Thoracic aorta (tissue), 2 donors: ENCODE data around the gene ELAVL1. TPM values are rescaled to one million over a fixed set of nuclear protein-coding genes. Genes with fewer than 3 reads are reported as not detected.

ENCODE experiments used
- ATAC-seq: fragments of 150-250 bp; one replicate; pipeline ENCODE4 v1.8.0; 2017; ENCODE audit warnings: low read depth; ENCODE audit not compliant: insufficient number of reproducible peaks, low FRiP score
- DNase-seq: peaks from one replicate; pipeline ENCODE4 v3.0.0-alpha.2; 2020; ENCODE audit warnings: low spot score
- H3K27ac ChIP-seq, 2 donors: fragments of 200-600 bp; sonication (generic); 1 replicate in 1 of 2; 2 replicates in 1 of 2; pipeline ENCODE4 v1.5.1; 2016; ENCODE audit warnings: mild to moderate bottlenecking in 2 of 2, moderate library complexity in 2 of 2
- H3K27me3 ChIP-seq: fragments of 200-600 bp; sonication (generic); replicated peaks from 2 replicates; pipeline ENCODE4 v1.6.0; 2016; ENCODE audit warnings: mild to moderate bottlenecking; ENCODE audit not compliant: insufficient read depth
- H3K36me3 ChIP-seq: fragments of 200-600 bp; sonication (generic); one replicate; pipeline ENCODE4 v1.5.1; 2016
- H3K4me1 ChIP-seq, 2 donors: fragments of 200-600 bp; sonication (generic); 1 replicate in 1 of 2; 2 replicates in 1 of 2; pipeline versions ENCODE4 v1.5.1 to v1.6.0; 2016; ENCODE audit warnings: low read depth in 2 of 2, mild to moderate bottlenecking in 1 of 2; ENCODE audit not compliant: control insufficient read depth in 1 of 2
- H3K4me3 ChIP-seq: fragments of 200-600 bp; sonication (generic); 2 replicates; pipeline ENCODE4 v1.5.1; 2016; ENCODE audit warnings: mild to moderate bottlenecking
- H3K9me3 ChIP-seq: fragments of 200-600 bp; sonication (generic); 2 replicates; pipeline ENCODE4 v1.5.1; 2016
- total RNA-seq, 2 donors: library from RNA; depleted of rRNA; stranded (reverse); fragments of >200 nt; gene quantifications; one replicate each; pipeline versions ENCODE4 v1.1.0 to v1.2.3, GENCODE V29; 2016
- TF ChIP-seq, protein P1 (sequence below): fragments of 200-600 bp; sonication (generic); IDR thresholded peaks from one replicate; pipeline ENCODE4 v1.5.1; 2019; ENCODE audit warnings: antibody characterized with exemption

Gene ELAVL1
- total RNA-seq, 2 donors from 2014 or later, result 33.6 to 39.2 TPM

DNA sequence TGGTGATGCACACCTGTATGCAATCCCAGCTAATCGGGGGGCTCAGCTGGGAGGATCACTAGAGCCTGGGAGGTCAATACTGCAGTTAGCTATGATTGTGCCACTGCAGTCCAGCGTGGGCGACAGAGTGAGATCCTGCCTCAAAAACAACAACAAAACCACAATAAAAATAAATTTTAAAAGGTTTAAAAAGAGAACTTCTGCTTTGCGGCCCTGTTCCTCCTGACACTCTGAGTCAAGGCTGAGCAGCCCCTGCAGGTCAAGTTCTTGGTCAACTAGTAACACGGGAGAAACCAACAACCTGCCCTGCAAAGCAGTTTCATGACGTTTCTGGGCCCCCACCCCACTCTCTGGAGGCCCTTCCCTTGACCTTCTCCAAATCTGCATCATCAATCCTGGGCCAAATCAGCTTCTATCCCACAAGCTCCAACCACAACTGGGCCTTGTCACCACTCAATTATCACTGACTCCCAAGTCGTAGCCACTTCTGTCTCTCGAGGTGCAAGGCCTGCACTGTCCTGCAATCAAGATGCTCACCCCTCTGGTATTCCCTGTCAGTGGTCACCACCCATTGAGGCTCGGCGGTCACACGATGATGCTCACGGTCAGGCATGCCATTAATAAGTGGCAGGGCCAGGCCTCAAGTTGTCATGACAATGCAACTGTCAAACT lies 7.5 kb downstream of the ELAVL1 start:
- DNase-seq, result no peak

GRCh38 chr19:7996883-7997282 lies 8.6 kb downstream of the ELAVL1 start:
- DNase-seq, result no peak
- TF ChIP-seq, protein P1, sequence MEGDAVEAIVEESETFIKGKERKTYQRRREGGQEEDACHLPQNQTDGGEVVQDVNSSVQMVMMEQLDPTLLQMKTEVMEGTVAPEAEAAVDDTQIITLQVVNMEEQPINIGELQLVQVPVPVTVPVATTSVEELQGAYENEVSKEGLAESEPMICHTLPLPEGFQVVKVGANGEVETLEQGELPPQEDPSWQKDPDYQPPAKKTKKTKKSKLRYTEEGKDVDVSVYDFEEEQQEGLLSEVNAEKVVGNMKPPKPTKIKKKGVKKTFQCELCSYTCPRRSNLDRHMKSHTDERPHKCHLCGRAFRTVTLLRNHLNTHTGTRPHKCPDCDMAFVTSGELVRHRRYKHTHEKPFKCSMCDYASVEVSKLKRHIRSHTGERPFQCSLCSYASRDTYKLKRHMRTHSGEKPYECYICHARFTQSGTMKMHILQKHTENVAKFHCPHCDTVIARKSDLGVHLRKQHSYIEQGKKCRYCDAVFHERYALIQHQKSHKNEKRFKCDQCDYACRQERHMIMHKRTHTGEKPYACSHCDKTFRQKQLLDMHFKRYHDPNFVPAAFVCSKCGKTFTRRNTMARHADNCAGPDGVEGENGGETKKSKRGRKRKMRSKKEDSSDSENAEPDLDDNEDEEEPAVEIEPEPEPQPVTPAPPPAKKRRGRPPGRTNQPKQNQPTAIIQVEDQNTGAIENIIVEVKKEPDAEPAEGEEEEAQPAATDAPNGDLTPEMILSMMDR, result no peak
- Histone ChIP-seq H3K4me1 (peaks cover 5 to 22% of the 10 kb centered on the region in 2 donors), H3K27me3 (no peaks in the 10 kb centered on the region), H3K4me3 (no peak overlapping the region), H3K9me3 (no peaks in the 10 kb centered on the region), H3K36me3 (no peaks in the 10 kb centered on the region), H3K27ac (no peak overlapping the region)
- no peak for ATAC-seq

More for the DNA sequence above, 7.5 kb downstream of the ELAVL1 start:
- Histone ChIP-seq H3K4me3 (no peak overlapping the region), H3K4me1 (peaks cover 13 to 33% of the 10 kb centered on the region in 2 donors), H3K27ac (no peak overlapping the region), H3K36me3 (no peaks in the 10 kb centered on the region), H3K9me3 (no peaks in the 10 kb centered on the region), H3K27me3 (no peaks in the 10 kb centered on the region)
- ATAC-seq, result no peak
- TF ChIP-seq, protein P1, result no peak

GRCh38 chr19:7995810-7996158 lies 9.7 kb downstream of the ELAVL1 start:
- TF ChIP-seq, protein P1, result no peak
- no peaks in the 10 kb centered on the region for H3K27me3 ChIP-seq
- H3K9me3 ChIP-seq, result no peaks in the 10 kb centered on the region
- no peak for DNase-seq
- no peak overlapping the region for H3K27ac ChIP-seq
- H3K4me1 ChIP-seq, result peaks cover 0 to 17% of the 10 kb centered on the region in 2 donors
- ATAC-seq, result no peak
- peaks cover 7% of the 10 kb centered on the region for H3K36me3 ChIP-seq
- no peak overlapping the region for H3K4me3 ChIP-seq

DNA sequence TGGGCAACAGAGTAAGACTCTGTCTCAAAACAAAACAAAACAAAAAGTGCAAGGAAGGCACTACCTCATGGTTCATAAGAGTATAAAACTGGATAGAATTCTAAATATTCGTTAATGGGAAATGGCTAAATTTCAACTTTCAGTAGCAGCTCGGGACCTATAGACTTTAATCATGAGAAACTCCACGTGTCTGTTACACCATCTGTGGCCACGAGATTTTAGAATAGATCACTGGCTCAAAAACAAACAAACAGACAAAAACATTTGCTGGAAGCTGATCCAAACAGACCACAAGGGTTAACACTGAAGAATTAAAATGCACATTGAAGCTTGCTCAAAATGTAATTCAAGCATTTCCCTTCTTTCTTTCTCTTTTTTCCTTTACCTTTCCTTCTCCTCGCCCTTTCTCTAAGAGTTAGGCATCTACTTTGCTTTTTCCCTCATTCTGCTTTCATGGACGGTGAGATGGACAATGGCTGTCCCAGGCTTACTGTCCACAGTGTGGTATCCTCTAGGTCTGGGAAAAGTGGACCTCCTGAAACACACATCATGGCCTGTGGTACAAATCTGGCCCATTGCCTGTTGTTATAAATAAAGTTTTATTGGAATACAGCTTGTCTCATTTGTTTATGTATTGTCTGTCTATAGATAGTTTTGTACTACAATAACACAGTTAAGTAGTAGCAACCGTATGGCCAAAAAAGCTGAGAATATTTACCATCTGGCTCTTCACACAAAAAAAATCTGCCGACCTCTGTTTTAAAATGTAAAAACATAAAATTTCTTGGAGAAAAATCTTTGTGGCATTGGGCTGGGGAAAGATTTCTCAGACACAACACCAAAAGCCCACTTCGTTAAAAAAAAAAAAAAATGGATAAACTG lies 10.3 kb downstream of the ELAVL1 start:
- peaks cover 12% of the 10 kb centered on the region for H3K36me3 ChIP-seq
- H3K9me3 ChIP-seq, result no peaks in the 10 kb centered on the region
- H3K27ac ChIP-seq, result no peak overlapping the region
- no peak for DNase-seq
- no peak for ATAC-seq
- TF ChIP-seq, protein P1, result no peak
- H3K4me3 ChIP-seq, result no peak overlapping the region
- H3K4me1 ChIP-seq, result peaks cover 0 to 11% of the 10 kb centered on the region in 2 donors
- no peaks in the 10 kb centered on the region for H3K27me3 ChIP-seq

DNA sequence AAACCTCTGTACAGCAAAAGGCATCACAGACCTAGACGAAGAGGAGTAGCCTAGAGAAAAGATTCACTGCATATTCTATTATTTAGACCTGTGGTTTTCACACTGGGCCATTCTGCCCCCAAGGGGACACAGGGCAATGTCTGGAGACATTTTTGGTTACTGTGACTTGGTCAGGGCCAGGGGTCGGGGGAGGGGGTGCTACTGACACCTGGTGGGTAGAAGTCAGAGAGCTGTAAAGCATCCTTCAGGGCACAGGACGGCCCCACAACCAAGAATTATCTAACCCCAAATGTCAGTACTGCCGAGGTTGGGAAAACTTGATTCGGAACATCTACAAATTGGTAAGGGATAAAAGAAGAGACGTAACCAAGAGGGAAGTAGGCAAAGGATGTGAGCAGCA lies 11.3 kb downstream of the ELAVL1 start:
- no peak for ATAC-seq
- peaks cover 0 to 10% of the 10 kb centered on the region in 2 donors for H3K4me1 ChIP-seq

More for the DNA sequence above, 11.3 kb downstream of the ELAVL1 start:
- TF ChIP-seq, protein P1, result no peak
- DNase-seq, result no peak
- Histone ChIP-seq H3K9me3 (no peaks in the 10 kb centered on the region), H3K27me3 (no peaks in the 10 kb centered on the region), H3K36me3 (peaks cover 18% of the 10 kb centered on the region), H3K4me3 (no peak overlapping the region), H3K27ac (no peak overlapping the region)
